Activated B cell treated with CpG ODN at 0.5 μM for 24 hours (primary cell): ENCODE data around the gene RANBP9. TPM values are rescaled to one million over a fixed set of nuclear protein-coding genes. Genes with fewer than 3 reads are reported as not detected.

Experiments used
- ATAC-seq: fragments of 200-7000 bp; cut with Tn5 transposase; one replicate; pipeline ENCODE4 v1.10.0; 2021; ENCODE audit warnings: low read depth, mild to moderate bottlenecking, moderate library complexity
- CTCF ChIA-PET: fragments of 350-600 bp; sonication (Branson Sonifier 250); formaldehyde crosslinking; loops from one replicate; lab custom pipeline; 2021; ENCODE audit warnings: antibody characterized with exemption; lab: Charles Lee
- POLR2A ChIA-PET: fragments of 350-600 bp; sonication (Branson Sonifier 250); formaldehyde crosslinking; loops from one replicate; lab custom pipeline; 2021; ENCODE audit warnings: antibody characterized with exemption; lab: Charles Lee
- DNase-seq: peaks from one replicate; pipeline ENCODE4 v3.0.0; 2022
- H3K27ac Mint-ChIP-seq: one replicate; pipeline ENCODE4 v1.8.0; 2020; ENCODE audit warnings: mixed read lengths
- H3K27me3 Mint-ChIP-seq: one replicate; pipeline ENCODE4 v1.8.0; 2021; ENCODE audit warnings: mixed read lengths
- H3K36me3 Mint-ChIP-seq: one replicate; pipeline ENCODE4 v1.8.0; 2021; ENCODE audit warnings: low read depth, mixed read lengths
- H3K4me1 Mint-ChIP-seq: one replicate; pipeline ENCODE4 v1.8.0; 2021; ENCODE audit warnings: mixed read lengths
- H3K4me3 Mint-ChIP-seq: one replicate; pipeline ENCODE4 v1.8.0; 2020; ENCODE audit warnings: mild to moderate bottlenecking, mixed read lengths
- H3K9me3 Mint-ChIP-seq: one replicate; pipeline ENCODE4 v1.8.0; 2020; ENCODE audit warnings: mixed read lengths
- intact Hi-C: fragments of 100-400 bp; cut with micrococcal nuclease; formaldehyde crosslinking; loops from one replicate; pipeline ENCODE4 v1.15.1; 2024
- total RNA-seq: library from RNA; stranded (reverse); gene quantifications from 2 replicates; pipeline ENCODE4 v1.2.3, GENCODE V29; 2022
- TF ChIP-seq, protein P1 (sequence below): fragments of 200-600 bp; IDR thresholded peaks from one replicate; pipeline ENCODE4 v1.8.0; 2022; ENCODE audit warnings: antibody characterized with exemption, mild to moderate bottlenecking

Gene RANBP9
- total RNA-seq, 1 donor from 2014 or later = 34.7 TPM

DNA sequence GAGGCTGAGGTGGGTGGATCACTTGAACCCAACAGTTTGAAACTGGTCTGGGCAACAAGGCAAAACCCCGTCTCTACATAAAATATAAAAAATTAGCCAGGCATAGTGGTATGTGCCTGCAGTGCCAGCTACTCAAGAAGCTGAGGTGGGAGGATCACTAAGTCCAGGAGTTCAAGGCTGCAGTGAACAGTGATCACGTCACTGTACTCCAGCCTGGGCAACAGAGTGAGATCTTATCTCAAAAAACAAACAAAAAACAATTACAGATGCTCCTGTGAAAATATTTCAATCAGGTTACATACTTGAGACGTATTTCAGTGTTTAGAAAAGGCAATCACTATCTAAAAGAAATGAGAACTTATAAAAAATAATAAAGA lies 33.8 kb downstream of the RANBP9 start:
- H3K9me3 Mint-ChIP-seq = peaks cover 16% of the 10 kb centered on the region
- no peak overlapping the region for H3K4me3 Mint-ChIP-seq
- ChIA-PET CTCF (no interaction called here), POLR2A (interaction anchor here (0.8 kb wide), 1 partner anchor 14 kb away, joined by 3 read pairs; no protein-coding TSS in a partner anchor)
- no peaks in the 10 kb centered on the region for H3K27me3 Mint-ChIP-seq
- ATAC-seq (no peak), DNase-seq (no peak)
- H3K36me3 Mint-ChIP-seq = peaks cover 35% of the 10 kb centered on the region
- TF ChIP-seq, protein P1, sequence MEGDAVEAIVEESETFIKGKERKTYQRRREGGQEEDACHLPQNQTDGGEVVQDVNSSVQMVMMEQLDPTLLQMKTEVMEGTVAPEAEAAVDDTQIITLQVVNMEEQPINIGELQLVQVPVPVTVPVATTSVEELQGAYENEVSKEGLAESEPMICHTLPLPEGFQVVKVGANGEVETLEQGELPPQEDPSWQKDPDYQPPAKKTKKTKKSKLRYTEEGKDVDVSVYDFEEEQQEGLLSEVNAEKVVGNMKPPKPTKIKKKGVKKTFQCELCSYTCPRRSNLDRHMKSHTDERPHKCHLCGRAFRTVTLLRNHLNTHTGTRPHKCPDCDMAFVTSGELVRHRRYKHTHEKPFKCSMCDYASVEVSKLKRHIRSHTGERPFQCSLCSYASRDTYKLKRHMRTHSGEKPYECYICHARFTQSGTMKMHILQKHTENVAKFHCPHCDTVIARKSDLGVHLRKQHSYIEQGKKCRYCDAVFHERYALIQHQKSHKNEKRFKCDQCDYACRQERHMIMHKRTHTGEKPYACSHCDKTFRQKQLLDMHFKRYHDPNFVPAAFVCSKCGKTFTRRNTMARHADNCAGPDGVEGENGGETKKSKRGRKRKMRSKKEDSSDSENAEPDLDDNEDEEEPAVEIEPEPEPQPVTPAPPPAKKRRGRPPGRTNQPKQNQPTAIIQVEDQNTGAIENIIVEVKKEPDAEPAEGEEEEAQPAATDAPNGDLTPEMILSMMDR = no peak
- no peak overlapping the region for H3K27ac Mint-ChIP-seq
- peaks cover 27% of the 10 kb centered on the region for H3K4me1 Mint-ChIP-seq
- intact Hi-C loops = no loop called here

DNA sequence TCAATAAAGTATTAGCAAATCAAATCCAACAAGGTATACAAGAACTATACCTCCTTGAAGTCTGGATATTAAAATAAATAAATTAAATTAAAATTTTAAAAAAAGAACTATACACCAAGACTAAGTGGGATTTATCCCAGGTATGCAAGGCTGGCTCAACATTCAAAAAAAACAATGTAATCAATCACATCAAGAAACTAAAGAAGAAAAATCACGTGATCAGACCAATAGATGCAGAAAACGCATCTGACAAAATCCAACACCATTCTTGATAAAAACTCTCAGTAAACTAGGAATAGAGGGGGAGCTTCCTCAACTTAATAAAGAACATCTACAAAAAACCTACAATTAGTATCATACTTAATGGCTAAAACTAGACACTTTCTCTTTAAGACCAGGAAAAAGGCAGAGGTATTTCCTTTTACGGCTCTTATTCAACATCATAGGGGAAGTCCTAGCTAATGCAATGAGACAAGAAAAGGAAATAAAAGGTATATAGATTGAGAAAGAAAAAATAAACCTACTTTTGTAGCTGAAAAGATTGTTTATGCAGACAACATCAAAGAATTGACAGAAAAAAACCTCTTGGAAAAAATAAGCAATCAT lies 35.0 kb downstream of the RANBP9 start:
- Mint-ChIP-seq H3K27me3 (no peaks in the 10 kb centered on the region), H3K4me3 (no peak overlapping the region), H3K36me3 (peaks cover 35% of the 10 kb centered on the region), H3K9me3 (peaks cover 16% of the 10 kb centered on the region), H3K4me1 (peaks cover 34% of the 10 kb centered on the region), H3K27ac (no peak overlapping the region)
- TF ChIP-seq, protein P1 = no peak
- intact Hi-C loops = no loop called here
- ChIA-PET CTCF (no interaction called here), POLR2A (no interaction called here)
- DNase-seq (no peak), ATAC-seq (no peak)

- H3K9me3 Mint-ChIP-seq = peaks cover 15% of the 10 kb centered on the region
- POLR2A ChIA-PET = no interaction called here
- intact Hi-C loops = no loop called here
These were observed 37.0 kb downstream of the RANBP9 start for GRCh38 chr6:13674533-13675190.

GRCh38 chr6:13673825-13674444 lies 37.7 kb downstream of the RANBP9 start:
- POLR2A ChIA-PET = no interaction called here
- Mint-ChIP-seq H3K36me3 (peaks cover 29% of the 10 kb centered on the region), H3K4me1 (peaks cover 37% of the 10 kb centered on the region), H3K9me3 (peaks cover 15% of the 10 kb centered on the region), H3K27me3 (no peaks in the 10 kb centered on the region), H3K27ac (no peak overlapping the region), H3K4me3 (no peak overlapping the region)
- CTCF ChIA-PET = no interaction called here
- DNase-seq (no peak), ATAC-seq (no peak)
- intact Hi-C loops = no loop called here
- TF ChIP-seq, protein P1 = no peak

More at GRCh38 chr6:13674533-13675190, 37.0 kb downstream of the RANBP9 start:
- Mint-ChIP-seq H3K4me1 (peaks cover 30% of the 10 kb centered on the region), H3K36me3 (peaks cover 27% of the 10 kb centered on the region), H3K27me3 (no peaks in the 10 kb centered on the region), H3K27ac (no peak overlapping the region), H3K4me3 (no peak overlapping the region)
- TF ChIP-seq, protein P1 = no peak
- CTCF ChIA-PET = no interaction called here
- ATAC-seq = no peak
- no peak for DNase-seq

- Mint-ChIP-seq H3K27me3 (no peaks in the 10 kb centered on the region), H3K4me1 (peaks cover 42% of the 10 kb centered on the region), H3K9me3 (peaks cover 15% of the 10 kb centered on the region), H3K4me3 (no peak overlapping the region), H3K27ac (no peak overlapping the region), H3K36me3 (peaks cover 24% of the 10 kb centered on the region)
- ChIA-PET CTCF (no interaction called here), POLR2A (no interaction called here)
- TF ChIP-seq, protein P1 = no peak
- DNase-seq (no peak), ATAC-seq (no peak)
- intact Hi-C loops = no loop called here
These were observed 38.3 kb downstream of the RANBP9 start for GRCh38 chr6:13673368-13673767.
